GM18498 (cell line): ENCODE measurements around the gene EIF4A3.

Experiments
- ATAC-seq: cut with Tn5 transposase; IDR thresholded peaks from one replicate; pipeline ENCODE4 v1.9.1; 2021; ENCODE audit warnings: mild to moderate bottlenecking, moderate library complexity; ENCODE audit not compliant: unreplicated experiment

Gene EIF4A3

GRCh38 chr17:80147035-80147822 is at the start of gene EIF4A3:
Gene EIF4A3 (minus strand): TSS chr17:80147128. CDS start chr17:80146961, 167 bp downstream.
- peak; percentile 89 for ATAC-seq

- no peak for ATAC-seq
Observed at GRCh38 chr17:80196652-80197051, 49.7 kb upstream of the EIF4A3 start.

GRCh38 chr17:80195671-80196529 is 49.0 kb upstream of the EIF4A3 start:
- no peak for ATAC-seq

- no peak for ATAC-seq
Observed at GRCh38 chr17:80195141-80195540, 48.2 kb upstream of the EIF4A3 start.

GRCh38 chr17:80191865-80192661 is 45.1 kb upstream of the EIF4A3 start:
- no peak for ATAC-seq

- ATAC-seq, result no peak
Observed at GRCh38 chr17:80191192-80191591, 44.3 kb upstream of the EIF4A3 start.

- no peak for ATAC-seq
Observed at GRCh38 chr17:80190716-80191115, 43.8 kb upstream of the EIF4A3 start.

GRCh38 chr17:80189611-80190010 is 42.7 kb upstream of the EIF4A3 start:
- ATAC-seq, result no peak

GRCh38 chr17:80187515-80187941 is 40.6 kb upstream of the EIF4A3 start:
- no peak for ATAC-seq

GRCh38 chr17:80187090-80187489 is 40.2 kb upstream of the EIF4A3 start:
- no peak for ATAC-seq

GRCh38 chr17:80185968-80186367 is 39.0 kb upstream of the EIF4A3 start:
- no peak for ATAC-seq

GRCh38 chr17:80184423-80184714 is 37.4 kb upstream of the EIF4A3 start:
- ATAC-seq, result no peak

- no peak for ATAC-seq
Observed at GRCh38 chr17:80183581-80184422, 36.9 kb upstream of the EIF4A3 start.

- no peak for ATAC-seq
Observed at GRCh38 chr17:80182845-80183223, 35.9 kb upstream of the EIF4A3 start.

GRCh38 chr17:80182118-80182844 is 35.4 kb upstream of the EIF4A3 start:
- ATAC-seq, result no peak

GRCh38 chr17:80181431-80181830 is 34.5 kb upstream of the EIF4A3 start:
- no peak for ATAC-seq

- ATAC-seq, result no peak
Observed at GRCh38 chr17:80180192-80180591, 33.3 kb upstream of the EIF4A3 start.

GRCh38 chr17:80177986-80178595 is 31.2 kb upstream of the EIF4A3 start:
- no peak for ATAC-seq

- ATAC-seq, result no peak
Observed at GRCh38 chr17:80176757-80177156, 29.8 kb upstream of the EIF4A3 start.
